RWPE2 (cell line): ENCODE results near the gene TCERG1L.

ENCODE experiments used
- ATAC-seq: fragments of 200-7000 bp; cut with Tn5 transposase; 3 replicates; pipeline ENCODE4 v1.9.1; 2021; ENCODE audit warnings: low read depth
- DNase-seq: peaks from one replicate; pipeline ENCODE4 v3.0.0-alpha.2; 2020; ENCODE audit warnings: low spot score
- H3K27ac ChIP-seq: fragments of 450-650 bp; 2 replicates; pipeline ENCODE4 v1.5.1; 2017; ENCODE audit warnings: mild to moderate bottlenecking; ENCODE audit not compliant: poor library complexity, severe bottlenecking
- H3K27me3 ChIP-seq: fragments of 250-450 bp; sonication (Bioruptor Pico); 2 replicates; pipeline ENCODE4 v1.5.1; 2021; ENCODE audit warnings: mild to moderate bottlenecking, moderate library complexity; ENCODE audit not compliant: insufficient read depth, poor library complexity, severe bottlenecking
- H3K36me3 ChIP-seq: fragments of 250-450 bp; sonication (Bioruptor Pico); 2 replicates; pipeline ENCODE4 v1.5.1; 2020; ENCODE audit warnings: low read depth, mild to moderate bottlenecking, moderate library complexity
- H3K4me1 ChIP-seq: fragments of 250-450 bp; sonication (Bioruptor Pico); 2 replicates; pipeline ENCODE4 v1.5.1; 2021; ENCODE audit warnings: mild to moderate bottlenecking, moderate library complexity; ENCODE audit not compliant: insufficient read depth, poor library complexity, severe bottlenecking
- H3K4me3 ChIP-seq: fragments of 250-450 bp; sonication (Bioruptor Pico); 2 replicates; pipeline ENCODE4 v1.5.1; 2021; ENCODE audit warnings: mild to moderate bottlenecking, moderate library complexity; ENCODE audit not compliant: severe bottlenecking
- H3K9me3 ChIP-seq: fragments of 250-450 bp; sonication (Bioruptor Pico); 2 replicates; pipeline ENCODE4 v1.5.1; 2021; ENCODE audit warnings: mild to moderate bottlenecking, moderate library complexity; ENCODE audit not compliant: severe bottlenecking
- TF ChIP-seq, protein P1 (sequence below): fragments of 450-650 bp; IDR thresholded peaks from one replicate; pipeline ENCODE4 v1.5.1; 2017; ENCODE audit warnings: mild to moderate bottlenecking, moderate library complexity; ENCODE audit not compliant: poor library complexity, severe bottlenecking

The TCERG1L gene

DNA sequence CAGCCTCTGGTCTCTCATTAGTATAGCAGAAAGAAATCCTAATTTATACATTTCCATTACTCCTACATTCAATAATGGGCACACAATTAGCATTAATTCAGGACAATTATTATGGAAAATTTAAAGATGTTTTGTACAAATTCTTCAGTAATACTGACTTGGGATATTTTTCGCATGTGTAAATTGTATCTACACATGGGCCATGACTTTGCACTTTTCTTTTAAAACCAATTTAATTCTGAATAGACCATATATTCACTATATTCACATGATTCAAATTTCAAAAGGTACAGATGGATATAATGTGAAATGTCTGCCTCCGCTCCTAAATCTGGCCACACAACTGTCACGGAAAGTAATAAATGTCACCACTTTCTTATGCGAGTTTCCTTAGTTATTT lies 123.0 kb downstream of the TCERG1L start:
- DNase-seq (no peak), ATAC-seq (no peak)
- Histone ChIP-seq H3K27ac (no peak overlapping the region), H3K27me3 (no peaks in the 10 kb centered on the region), H3K9me3 (peaks cover 3% of the 10 kb centered on the region), H3K4me3 (no peak overlapping the region), H3K4me1 (no peaks in the 10 kb centered on the region), H3K36me3 (no peaks in the 10 kb centered on the region)
- TF ChIP-seq, protein P1, sequence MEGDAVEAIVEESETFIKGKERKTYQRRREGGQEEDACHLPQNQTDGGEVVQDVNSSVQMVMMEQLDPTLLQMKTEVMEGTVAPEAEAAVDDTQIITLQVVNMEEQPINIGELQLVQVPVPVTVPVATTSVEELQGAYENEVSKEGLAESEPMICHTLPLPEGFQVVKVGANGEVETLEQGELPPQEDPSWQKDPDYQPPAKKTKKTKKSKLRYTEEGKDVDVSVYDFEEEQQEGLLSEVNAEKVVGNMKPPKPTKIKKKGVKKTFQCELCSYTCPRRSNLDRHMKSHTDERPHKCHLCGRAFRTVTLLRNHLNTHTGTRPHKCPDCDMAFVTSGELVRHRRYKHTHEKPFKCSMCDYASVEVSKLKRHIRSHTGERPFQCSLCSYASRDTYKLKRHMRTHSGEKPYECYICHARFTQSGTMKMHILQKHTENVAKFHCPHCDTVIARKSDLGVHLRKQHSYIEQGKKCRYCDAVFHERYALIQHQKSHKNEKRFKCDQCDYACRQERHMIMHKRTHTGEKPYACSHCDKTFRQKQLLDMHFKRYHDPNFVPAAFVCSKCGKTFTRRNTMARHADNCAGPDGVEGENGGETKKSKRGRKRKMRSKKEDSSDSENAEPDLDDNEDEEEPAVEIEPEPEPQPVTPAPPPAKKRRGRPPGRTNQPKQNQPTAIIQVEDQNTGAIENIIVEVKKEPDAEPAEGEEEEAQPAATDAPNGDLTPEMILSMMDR = no peak

DNA sequence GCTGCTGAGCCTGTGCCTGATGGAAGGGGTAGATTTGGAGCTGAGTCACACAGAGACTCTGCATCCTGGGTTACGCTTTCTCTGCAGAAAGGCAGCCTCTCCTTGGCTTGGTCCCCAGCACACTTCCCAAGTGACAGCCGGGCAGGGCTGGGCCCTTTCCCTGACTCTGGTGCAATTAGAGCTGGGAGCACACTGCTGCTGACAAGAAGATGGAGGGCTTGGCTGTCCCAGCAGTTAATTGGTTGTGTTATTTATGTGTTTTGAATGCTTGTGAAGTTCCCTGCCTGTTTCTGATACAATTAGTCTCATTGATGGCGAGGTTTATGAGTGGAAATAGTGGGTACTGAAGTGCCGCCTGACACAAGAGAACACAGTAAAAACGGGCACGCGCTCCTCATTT lies 123.6 kb downstream of the TCERG1L start:
- TF ChIP-seq, protein P1 = no peak
- no peak overlapping the region for H3K4me3 ChIP-seq
- no peaks in the 10 kb centered on the region for H3K27me3 ChIP-seq
- H3K4me1 ChIP-seq = no peaks in the 10 kb centered on the region
- H3K9me3 ChIP-seq = peaks cover 3% of the 10 kb centered on the region
- DNase-seq = no peak
- no peak overlapping the region for H3K27ac ChIP-seq
- no peaks in the 10 kb centered on the region for H3K36me3 ChIP-seq
- no peak for ATAC-seq

DNA sequence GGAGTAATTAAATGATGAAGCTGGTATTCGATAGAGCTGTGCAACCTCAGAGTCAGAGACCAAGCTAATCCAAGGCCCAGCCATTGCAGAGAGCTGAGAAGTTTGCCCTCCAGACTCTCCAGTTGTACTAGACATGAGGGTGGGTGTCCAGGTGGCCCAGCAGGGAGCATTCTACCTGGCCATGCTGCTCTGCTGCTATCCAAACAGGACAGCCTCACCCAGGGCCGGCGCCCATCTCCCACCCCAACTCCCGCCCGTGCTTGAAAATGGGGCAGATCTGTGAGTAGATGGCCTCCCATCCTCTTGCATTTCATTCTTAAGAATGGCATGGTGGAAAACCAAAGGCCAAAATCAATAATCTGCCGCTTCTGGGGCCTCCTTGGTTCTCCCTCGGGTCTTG lies 124.2 kb downstream of the TCERG1L start:
- TF ChIP-seq, protein P1 = no peak
- Histone ChIP-seq H3K4me3 (no peak overlapping the region), H3K27me3 (no peaks in the 10 kb centered on the region), H3K4me1 (no peaks in the 10 kb centered on the region), H3K9me3 (peaks cover 3% of the 10 kb centered on the region), H3K36me3 (no peaks in the 10 kb centered on the region), H3K27ac (no peak overlapping the region)
- DNase-seq (no peak), ATAC-seq (no peak)

DNA sequence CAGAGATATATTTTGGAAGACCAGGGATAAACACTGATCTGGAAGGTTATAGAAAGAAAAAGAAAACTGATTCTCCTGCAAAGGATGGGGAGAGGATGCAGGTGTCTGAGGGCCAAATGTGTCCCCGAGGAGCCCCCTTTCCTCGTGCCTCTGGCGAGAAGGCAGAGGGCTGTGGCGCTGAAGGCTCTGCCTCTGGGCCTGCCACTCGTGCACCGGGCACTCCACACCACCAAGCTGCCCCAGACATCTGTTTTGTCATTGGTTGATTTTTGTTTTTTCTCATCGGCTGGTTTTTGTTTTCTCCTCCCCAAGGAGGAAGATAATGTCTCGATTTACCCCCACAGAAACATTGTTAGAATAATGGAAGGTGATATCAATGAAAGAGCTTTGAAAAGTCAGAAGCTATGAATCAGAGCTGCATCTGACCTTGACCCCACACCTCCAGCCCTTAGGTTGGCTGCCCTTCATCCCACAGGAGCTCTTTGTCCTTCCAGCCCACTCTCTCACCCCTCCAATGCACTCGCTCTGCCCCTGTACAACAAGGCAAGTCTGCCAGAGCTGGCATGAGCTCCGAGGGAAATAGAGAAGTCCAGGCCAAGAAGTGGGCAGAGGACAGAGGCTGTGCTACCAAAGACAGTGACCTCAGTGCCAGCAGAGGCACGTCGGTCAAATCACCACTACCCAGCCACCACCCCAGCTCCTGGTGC lies 124.8 kb downstream of the TCERG1L start:
- Histone ChIP-seq H3K27me3 (no peaks in the 10 kb centered on the region), H3K4me3 (no peak overlapping the region), H3K9me3 (peaks cover 3% of the 10 kb centered on the region), H3K36me3 (no peaks in the 10 kb centered on the region), H3K4me1 (no peaks in the 10 kb centered on the region), H3K27ac (no peak overlapping the region)
- no peak for DNase-seq
- TF ChIP-seq, protein P1 = no peak
- no peak for ATAC-seq

DNA sequence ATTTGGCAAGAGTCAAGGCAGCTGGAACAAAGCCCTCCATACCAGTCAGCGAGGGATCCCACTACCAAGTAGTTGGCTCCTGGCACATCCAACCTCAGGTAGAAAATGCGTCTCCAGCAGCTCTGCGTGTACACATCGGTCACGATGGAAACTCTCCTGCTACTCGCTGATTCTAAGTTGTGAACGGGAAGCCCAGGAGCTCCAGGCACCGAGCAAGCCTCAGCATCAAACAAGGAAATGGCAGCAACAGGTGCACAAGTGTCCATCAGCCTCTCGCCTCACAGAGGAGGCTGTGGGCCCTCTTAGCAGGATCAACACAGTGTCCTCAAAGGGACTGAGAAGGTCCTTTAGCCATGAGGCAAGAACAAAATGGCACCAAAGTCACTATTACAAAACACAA lies 127.0 kb downstream of the TCERG1L start:
- Histone ChIP-seq H3K36me3 (no peaks in the 10 kb centered on the region), H3K27ac (no peak overlapping the region), H3K4me3 (no peak overlapping the region), H3K9me3 (no peaks in the 10 kb centered on the region), H3K27me3 (no peaks in the 10 kb centered on the region), H3K4me1 (no peaks in the 10 kb centered on the region)
- DNase-seq (no peak), ATAC-seq (no peak)
- TF ChIP-seq, protein P1 = no peak
